H1 (cell line): ENCODE measurements around the gene CIT. TPM values are rescaled to one million over a fixed set of nuclear protein-coding genes. Genes with fewer than 3 reads are reported as not detected.

Experiments
- CTCF ChIA-PET: fragments of 300-600 bp; sonication (Branson Sonifier 250); formaldehyde crosslinking; loops from one replicate; lab custom pipeline; 2021; ENCODE audit not compliant: partially characterized antibody; lab: Charles Lee
- POLR2A ChIA-PET: fragments of 300-600 bp; sonication (Branson Sonifier 250); formaldehyde crosslinking; loops from one replicate; lab custom pipeline; 2021; ENCODE audit warnings: inconsistent platforms; ENCODE audit not compliant: partially characterized antibody; lab: Charles Lee
- DNase-seq, 2 experiments: peaks; one replicate each; pipeline versions ENCODE4 v3.0.0 to v3.0.0-alpha.2; 2010 to 2022; ENCODE audit warnings: low spot score in 2 of 2, low read depth in 1 of 2, mixed read lengths in 1 of 2
- FAIRE-seq: peaks from 2 replicates; lab custom pipeline; 2011; peaks lifted over from hg19 to GRCh38; lab: Jason Lieb, UNC
- H2AFZ ChIP-seq: 2 replicates; pipeline ENCODE4 v1.8.1; 2012; ENCODE audit warnings: low read length, inconsistent platforms
- H2AK5ac ChIP-seq: 2 replicates; pipeline ENCODE4 v1.6.1; 2013; ENCODE audit warnings: low read depth, low read length
- H2BK120ac ChIP-seq: replicated peaks from 2 replicates; pipeline ENCODE3; 2013; ENCODE audit warnings: low read depth, low read length, inconsistent platforms
- H2BK12ac ChIP-seq: 2 replicates; pipeline ENCODE4 v1.6.1; 2013; ENCODE audit warnings: low read depth, low read length
- H2BK15ac ChIP-seq: 2 replicates; pipeline ENCODE4 v1.6.1; 2013; ENCODE audit warnings: low read length
- H2BK20ac ChIP-seq: 2 replicates; pipeline ENCODE4 v1.6.1; 2013; ENCODE audit warnings: low read length
- H2BK5ac ChIP-seq: 2 replicates; pipeline ENCODE4 v1.6.1; 2013; ENCODE audit warnings: low read depth, low read length
- H3K14ac ChIP-seq: 2 replicates; pipeline ENCODE4 v1.6.1; 2013; ENCODE audit warnings: inconsistent platforms; ENCODE audit not compliant: insufficient read length
- H3K18ac ChIP-seq: 2 replicates; pipeline ENCODE4 v1.6.1; 2013; ENCODE audit warnings: low read length; ENCODE audit errors: extremely low read depth
- H3K23ac ChIP-seq: 2 replicates; pipeline ENCODE4 v1.6.1; 2013; ENCODE audit warnings: inconsistent platforms; ENCODE audit not compliant: insufficient read length
- H3K23me2 ChIP-seq: 2 replicates; pipeline ENCODE4 v1.6.1; 2013; ENCODE audit warnings: low read depth, low read length
- H3K27ac ChIP-seq: 2 replicates; pipeline ENCODE4 v1.6.1; 2011; ENCODE audit warnings: low read depth, low read length, inconsistent platforms
- H3K27me3 ChIP-seq, 4 experiments: replicated peaks in 1 of 4; 1 replicate in 1 of 4; 2 replicates in 3 of 4; pipeline versions ENCODE4 v1.6.1 to v1.8.1; 2011 to 2013; ENCODE audit warnings: low read length in 3 of 4, mild to moderate bottlenecking in 3 of 4, inconsistent platforms in 2 of 4, mixed read lengths in 2 of 4, moderate library complexity in 1 of 4; ENCODE audit not compliant: control insufficient read depth in 3 of 4, insufficient read depth in 3 of 4; ENCODE audit errors: extremely low read depth in 1 of 4
- H3K36me3 ChIP-seq, 4 experiments: 2 replicates each; pipeline versions ENCODE4 v1.6.1 to v1.8.1; 2011 to 2013; ENCODE audit warnings: mild to moderate bottlenecking in 4 of 4, low read length in 3 of 4, moderate library complexity in 2 of 4, control low read depth in 1 of 4, inconsistent platforms in 1 of 4; ENCODE audit not compliant: insufficient read depth in 4 of 4, control insufficient read depth in 2 of 4
- H3K4ac ChIP-seq: replicated peaks from 2 replicates; pipeline ENCODE3; 2013; ENCODE audit warnings: low read length, low read depth, mixed read lengths, inconsistent platforms; ENCODE audit not compliant: insufficient read length
- H3K4me1 ChIP-seq, 4 experiments: replicated peaks in 1 of 4; 1 replicate in 1 of 4; 2 replicates in 3 of 4; pipeline versions ENCODE4 v1.6.1 to v1.8.1; 2011 to 2013; ENCODE audit warnings: low read length in 3 of 4, inconsistent platforms in 2 of 4, mixed read lengths in 1 of 4; ENCODE audit not compliant: insufficient read depth in 4 of 4, control insufficient read depth in 3 of 4
- H3K4me2 ChIP-seq, 2 experiments: 2 replicates each; pipeline versions ENCODE4 v1.6.1 to v1.8.1; 2011 to 2013; ENCODE audit warnings: low read depth in 2 of 2, low read length in 2 of 2, control low read depth in 1 of 2, inconsistent platforms in 1 of 2, mild to moderate bottlenecking in 1 of 2; ENCODE audit not compliant: insufficient read depth in 1 of 2
- H3K4me3 ChIP-seq, 4 experiments: fragments of 200-600, 300-600 bp in 1 of 4; sonication (generic), shearing (Covaris generic), sonication (Bioruptor Twin) in 1 of 4; 2 replicates each; pipeline versions ENCODE4 v1.5.1 to v1.8.1; 2011 to 2016; ENCODE audit warnings: low read length in 4 of 4, low read depth in 3 of 4, control low read depth in 2 of 4, inconsistent platforms in 2 of 4, mild to moderate bottlenecking in 2 of 4, mixed read lengths in 1 of 4, moderate library complexity in 1 of 4; ENCODE audit not compliant: insufficient read depth in 2 of 4; ENCODE audit errors: extremely low read depth in 1 of 4
- H3K56ac ChIP-seq: replicated peaks from 2 replicates; pipeline ENCODE3; 2013; ENCODE audit warnings: low read depth, mild to moderate bottlenecking, mixed read lengths, low read length, inconsistent platforms; ENCODE audit not compliant: insufficient read length
- H3K79me1 ChIP-seq: 2 replicates; pipeline ENCODE4 v1.6.1; 2013; ENCODE audit warnings: low read depth, low read length, control low read depth
- H3K79me2 ChIP-seq, 2 experiments: 2 replicates each; pipeline versions ENCODE4 v1.6.1 to v1.8.1; 2012 to 2013; ENCODE audit warnings: low read length in 2 of 2, mild to moderate bottlenecking in 2 of 2, inconsistent platforms in 1 of 2; ENCODE audit not compliant: insufficient read depth in 2 of 2, control insufficient read depth in 1 of 2
- H3K9ac ChIP-seq, 4 experiments: replicated peaks in 1 of 4; 1 replicate in 1 of 4; 2 replicates in 3 of 4; pipeline versions ENCODE4 v1.6.1 to v1.8.1; 2011 to 2013; ENCODE audit warnings: low read depth in 3 of 4, low read length in 3 of 4, control low read depth in 2 of 4, mild to moderate bottlenecking in 2 of 4, moderate library complexity in 2 of 4, inconsistent platforms in 1 of 4; ENCODE audit errors: extremely low read depth in 1 of 4
- H3K9me3 ChIP-seq, 2 experiments: 2 replicates each; pipeline versions ENCODE4 v1.6.1 to v1.8.1; 2012 to 2013; ENCODE audit warnings: mild to moderate bottlenecking in 2 of 2, moderate library complexity in 2 of 2, control low read depth in 1 of 2, inconsistent platforms in 1 of 2, low read depth in 1 of 2, low read length in 1 of 2, mixed read lengths in 1 of 2; ENCODE audit not compliant: insufficient read depth in 2 of 2
- H4K20me1 ChIP-seq, 2 experiments: replicated peaks in 1 of 2; 2 replicates each; pipeline versions ENCODE3 to v1.8.1; 2011 to 2013; ENCODE audit warnings: inconsistent platforms in 2 of 2, low read length in 2 of 2, mild to moderate bottlenecking in 1 of 2; ENCODE audit not compliant: insufficient read depth in 2 of 2, control insufficient read depth in 1 of 2
- H4K5ac ChIP-seq: 2 replicates; pipeline ENCODE4 v1.6.1; 2013; ENCODE audit warnings: low read length, low read depth, mixed read lengths, inconsistent platforms; ENCODE audit not compliant: insufficient read length
- H4K8ac ChIP-seq: 2 replicates; pipeline ENCODE4 v1.8.0; 2013; ENCODE audit warnings: mild to moderate bottlenecking, moderate library complexity, low read length, inconsistent platforms; ENCODE audit not compliant: insufficient read depth; ENCODE audit errors: extremely low read depth
- H4K91ac ChIP-seq: replicated peaks from 2 replicates; pipeline ENCODE3; 2013; ENCODE audit warnings: low read length, mixed read lengths, inconsistent platforms; ENCODE audit not compliant: insufficient read length
- POLR2AphosphoS5 ChIP-seq: IDR thresholded peaks from 2 replicates; pipeline ENCODE4 v1.6.1; 2011; ENCODE audit warnings: low read depth, low read length
- WGBS, 2 experiments: shearing (Covaris generic) in 1 of 2; methylation state at CpG; one replicate each; pipeline versions ENCODE4 v1.1.6 to v1.1.7; 2013 to 2015; ENCODE audit warnings: low lambda C conversion rate in 2 of 2, mixed read lengths in 2 of 2, inconsistent platforms in 1 of 2, low coverage in 1 of 2, missing lambda C conversion rate in 1 of 2; ENCODE audit not compliant: insufficient replicate concordance in 2 of 2, insufficient coverage in 1 of 2, insufficient read length in 1 of 2; ENCODE audit errors: extremely low coverage in 1 of 2, missing lambda C conversion rate in 1 of 2; 5-methylcytosine and 5-hydroxymethylcytosine counted together
- polyA plus RNA-seq, 7 experiments: library from polyadenylated mRNA; depleted of rRNA in 3 of 7; stranded (reverse) in 5 of 7; unstranded in 2 of 7; fragments of >200 nt in 5 of 7; fragments of 200-250 nt in 2 of 7; gene quantifications; 1 replicate in 5 of 7; 2 replicates in 1 of 7; 4 replicates in 1 of 7; pipeline versions ENCODE4 v1.2.1 to v1.2.3, GENCODE V29; 2011 to 2013; ENCODE audit warnings: missing spikeins in 2 of 7, mixed read lengths in 2 of 7
- total RNA-seq: library from RNA; stranded (reverse); fragmentation: NEBNext Ultra II Directional; extraction: Animal tissue kit (Norgen Biotek cat#: 25700); gene quantifications from 2 replicates; pipeline ENCODE4 v1.2.1, GENCODE V29; 2021
- TF ChIP-seq, protein P1 (sequence below), 3 experiments: IDR thresholded peaks; 1 replicate in 2 of 3; 2 replicates in 1 of 3; pipeline versions ENCODE4 v1.5.1 to v1.6.1; 2011; ENCODE audit warnings: low read length in 3 of 3, mild to moderate bottlenecking in 3 of 3, inconsistent platforms in 2 of 3, low read depth in 1 of 3, moderate library complexity in 1 of 3; ENCODE audit not compliant: insufficient read depth in 1 of 3; ENCODE audit errors: control extremely low read depth in 1 of 3

CIT gene
- total and polyA plus RNA-seq, 2 of the 8 experiments (the other 6 are each of a cell fraction or from before 2014, with no cell fraction given), result 17.1 to 60.9 TPM

DNA sequence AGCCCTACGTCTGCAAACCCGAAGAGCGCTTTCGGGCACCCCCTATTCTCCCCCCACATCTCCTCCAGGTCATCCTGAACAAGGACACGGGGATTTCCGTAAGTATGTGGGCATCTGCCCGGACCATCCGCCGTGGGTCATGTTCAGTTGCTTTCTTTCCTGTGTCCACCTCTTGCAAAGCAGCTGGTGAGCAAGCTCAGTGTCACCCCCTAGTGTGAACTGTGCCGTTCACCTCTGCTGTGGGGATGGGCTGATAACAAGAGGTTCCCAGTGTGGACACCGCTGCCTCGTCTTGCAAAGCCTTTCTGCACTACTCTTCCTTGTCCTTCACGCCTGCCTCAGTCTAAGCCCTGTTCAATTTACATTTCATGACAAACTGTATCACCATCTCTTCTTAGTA is 200.5 kb downstream of the CIT start:
- FAIRE-seq, result no peak
- Histone ChIP-seq H3K4me3 (no peak overlapping the region), H3K23ac (no peak overlapping the region), H2AK5ac (no peak overlapping the region), H3K79me1 (no peaks in the 10 kb centered on the region; the same call in 1 of the 2 replicates), H2BK5ac (no peak overlapping the region), H3K79me2 (no peaks in the 10 kb centered on the region), H3K9ac (no peak overlapping the region), H2BK12ac (no peak overlapping the region), H3K4ac (no peak overlapping the region), H3K27ac (no peak overlapping the region), H2BK20ac (no peak overlapping the region), H4K91ac (no peak overlapping the region), H2BK120ac (no peak overlapping the region), H4K8ac (no peak overlapping the region), H3K4me2 (no peak overlapping the region), H3K56ac (no peak overlapping the region), H4K20me1 (peaks cover 7 to 14% of the 10 kb centered on the region in 2 experiments), H2AFZ (no peak overlapping the region), H3K4me1 (peaks cover 0 to 4% (median 0%) of the 10 kb centered on the region in 4 experiments; a peak in 2 of 7 replicates), H3K9me3 (no peaks in the 10 kb centered on the region), H3K36me3 (peaks cover 37 to 92% (median 84%) of the 10 kb centered on the region in 4 experiments), H2BK15ac (no peak overlapping the region), H3K23me2 (no peaks in the 10 kb centered on the region), H3K18ac (no peak overlapping the region), H3K27me3 (no peaks in the 10 kb centered on the region), H3K14ac (no peak overlapping the region), H4K5ac (no peak overlapping the region)
- 95% methylated on average over 13 of the region's 13 CpGs; no CpG with 5 or more reads in 1 of the 2 experiments for WGBS, 2 experiments
- no peak for DNase-seq
- TF ChIP-seq POLR2AphosphoS5, result no peak
- TF ChIP-seq, protein P1, sequence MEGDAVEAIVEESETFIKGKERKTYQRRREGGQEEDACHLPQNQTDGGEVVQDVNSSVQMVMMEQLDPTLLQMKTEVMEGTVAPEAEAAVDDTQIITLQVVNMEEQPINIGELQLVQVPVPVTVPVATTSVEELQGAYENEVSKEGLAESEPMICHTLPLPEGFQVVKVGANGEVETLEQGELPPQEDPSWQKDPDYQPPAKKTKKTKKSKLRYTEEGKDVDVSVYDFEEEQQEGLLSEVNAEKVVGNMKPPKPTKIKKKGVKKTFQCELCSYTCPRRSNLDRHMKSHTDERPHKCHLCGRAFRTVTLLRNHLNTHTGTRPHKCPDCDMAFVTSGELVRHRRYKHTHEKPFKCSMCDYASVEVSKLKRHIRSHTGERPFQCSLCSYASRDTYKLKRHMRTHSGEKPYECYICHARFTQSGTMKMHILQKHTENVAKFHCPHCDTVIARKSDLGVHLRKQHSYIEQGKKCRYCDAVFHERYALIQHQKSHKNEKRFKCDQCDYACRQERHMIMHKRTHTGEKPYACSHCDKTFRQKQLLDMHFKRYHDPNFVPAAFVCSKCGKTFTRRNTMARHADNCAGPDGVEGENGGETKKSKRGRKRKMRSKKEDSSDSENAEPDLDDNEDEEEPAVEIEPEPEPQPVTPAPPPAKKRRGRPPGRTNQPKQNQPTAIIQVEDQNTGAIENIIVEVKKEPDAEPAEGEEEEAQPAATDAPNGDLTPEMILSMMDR (IDR thresholded peaks at IDR 0.05; ENCODE audit: control extremely low read depth in 1 of 3, insufficient read depth in 1 of 3, low read depth in 1 of 3, low read length in 3 of 3), result peak in 1 of 3 experiments; percentile 18; a peak in 1 of 4 replicates
- ChIA-PET CTCF (interaction anchor here (1.2 to 1.9 kb wide), 4 partner anchors 9 to 23 kb away, joined by 4 to 8 read pairs (median 5); partner anchors contain the start of gene PRKAB1), POLR2A (interaction anchor here (1.4 to 2.0 kb wide), 3 partner anchors 8 to 54 kb away, joined by 6 to 14 read pairs (median 6); partner anchors contain the start of gene PRKAB1)
